Mesenchymal stem cell (in vitro differentiated cells and primary cell): ENCODE data around the gene CBX3.

Experiments used
- DNase-seq: peaks from one replicate; pipeline ENCODE4 v3.0.0-alpha.2; 2013
- H2AFZ ChIP-seq: one replicate; pipeline ENCODE4 v1.6.1; 2013; ENCODE audit warnings: low read depth, mild to moderate bottlenecking, control low read depth, inconsistent platforms, low read length, moderate library complexity
- H2AK5ac ChIP-seq: 2 replicates; pipeline ENCODE4 v1.6.1; 2013; ENCODE audit warnings: low read length, moderate library complexity, mild to moderate bottlenecking, inconsistent platforms; ENCODE audit not compliant: severe bottlenecking
- H2BK120ac ChIP-seq: one replicate; pipeline ENCODE4 v1.6.1; 2013; ENCODE audit warnings: low read depth, mild to moderate bottlenecking, inconsistent platforms, low read length, moderate library complexity
- H2BK12ac ChIP-seq, 2 experiments: one replicate each; pipeline ENCODE4 v1.6.1; 2013; ENCODE audit warnings: inconsistent platforms in 2 of 2, low read length in 2 of 2, mild to moderate bottlenecking in 2 of 2, moderate library complexity in 2 of 2, control low read depth in 1 of 2
- H2BK15ac ChIP-seq: one replicate; pipeline ENCODE4 v1.6.1; 2013; ENCODE audit warnings: mild to moderate bottlenecking, low read depth, inconsistent platforms; ENCODE audit not compliant: poor library complexity, severe bottlenecking
- H2BK5ac ChIP-seq: 2 replicates; pipeline ENCODE4 v1.6.1; 2013; ENCODE audit warnings: low read depth, mild to moderate bottlenecking, low read length, control low read depth, inconsistent platforms; ENCODE audit not compliant: poor library complexity, severe bottlenecking
- H3K14ac ChIP-seq, 2 experiments: one replicate each; pipeline ENCODE4 v1.6.1; 2013; ENCODE audit warnings: inconsistent platforms in 2 of 2, low read length in 2 of 2, control low read depth in 1 of 2, mild to moderate bottlenecking in 1 of 2, moderate library complexity in 1 of 2
- H3K18ac ChIP-seq, 2 experiments: one replicate each; pipeline ENCODE4 v1.6.1; 2013; ENCODE audit warnings: inconsistent platforms in 2 of 2, low read length in 2 of 2, control low read depth in 1 of 2, low read depth in 1 of 2, mild to moderate bottlenecking in 1 of 2
- H3K23ac ChIP-seq, 2 experiments: one replicate each; pipeline ENCODE4 v1.6.1; 2013; ENCODE audit warnings: inconsistent platforms in 2 of 2, low read length in 2 of 2, mild to moderate bottlenecking in 2 of 2, moderate library complexity in 2 of 2, control low read depth in 1 of 2
- H3K27ac ChIP-seq: 2 replicates; pipeline ENCODE4 v1.5.1; 2013; ENCODE audit warnings: mild to moderate bottlenecking, moderate library complexity, low read length, control low read depth, inconsistent platforms; ENCODE audit not compliant: poor library complexity, severe bottlenecking
- H3K27me3 ChIP-seq, 2 experiments: 2 replicates each; pipeline versions ENCODE4 v1.6.1 to v1.7.0; 2013; ENCODE audit warnings: low read length in 2 of 2, mild to moderate bottlenecking in 2 of 2, moderate library complexity in 2 of 2, control low read depth in 1 of 2, inconsistent platforms in 1 of 2; ENCODE audit not compliant: control insufficient read depth in 1 of 2, insufficient read depth in 1 of 2
- H3K36me3 ChIP-seq, 2 experiments: 2 replicates each; pipeline versions ENCODE4 v1.6.1 to v1.7.0; 2013; ENCODE audit warnings: low read length in 2 of 2, control low read depth in 1 of 2, inconsistent platforms in 1 of 2, low read depth in 1 of 2, mild to moderate bottlenecking in 1 of 2; ENCODE audit not compliant: insufficient read depth in 2 of 2, control insufficient read depth in 1 of 2
- H3K4ac ChIP-seq, 2 experiments: one replicate each; pipeline ENCODE4 v1.6.1; 2013; ENCODE audit warnings: inconsistent platforms in 2 of 2, low read length in 2 of 2, mild to moderate bottlenecking in 2 of 2, moderate library complexity in 2 of 2, control low read depth in 1 of 2, low read depth in 1 of 2
- H3K4me1 ChIP-seq: 2 replicates; pipeline ENCODE4 v1.6.1; 2013; ENCODE audit warnings: low read depth, low read length, control low read depth; ENCODE audit not compliant: control insufficient read depth, insufficient read depth
- H3K4me2 ChIP-seq: 2 replicates; pipeline ENCODE4 v1.6.1; 2013; ENCODE audit warnings: low read length, mild to moderate bottlenecking, inconsistent platforms; ENCODE audit not compliant: poor library complexity, severe bottlenecking
- H3K4me3 ChIP-seq, 2 experiments: 2 replicates each; pipeline versions ENCODE4 v1.5.1 to v1.7.0; 2013; ENCODE audit warnings: low read length in 2 of 2, mild to moderate bottlenecking in 2 of 2, control low read depth in 1 of 2, low read depth in 1 of 2; ENCODE audit not compliant: insufficient read depth in 1 of 2
- H3K79me1 ChIP-seq: replicated peaks from 2 replicates; pipeline ENCODE4 v1.6.1; 2013; ENCODE audit warnings: mild to moderate bottlenecking, control low read depth, low read length, inconsistent platforms; ENCODE audit not compliant: poor library complexity, severe bottlenecking
- H3K9ac ChIP-seq: 2 replicates; pipeline ENCODE4 v1.7.0; 2013; ENCODE audit warnings: mild to moderate bottlenecking, low read length, moderate library complexity
- H3K9me3 ChIP-seq: 2 replicates; pipeline ENCODE4 v1.7.0; 2013; ENCODE audit warnings: mild to moderate bottlenecking, low read length; ENCODE audit not compliant: control insufficient read depth
- H4K8ac ChIP-seq: one replicate; pipeline ENCODE4 v1.6.1; 2013; ENCODE audit warnings: inconsistent platforms, mild to moderate bottlenecking, low read length, moderate library complexity
- H4K91ac ChIP-seq: one replicate; pipeline ENCODE4 v1.6.1; 2013; ENCODE audit warnings: mild to moderate bottlenecking, low read length, inconsistent platforms
- WGBS: methylation state at CpG from one replicate; pipeline ENCODE4 v1.1.7; 2013; ENCODE audit warnings: mixed read lengths; 5-methylcytosine and 5-hydroxymethylcytosine counted together

The CBX3 gene

DNA sequence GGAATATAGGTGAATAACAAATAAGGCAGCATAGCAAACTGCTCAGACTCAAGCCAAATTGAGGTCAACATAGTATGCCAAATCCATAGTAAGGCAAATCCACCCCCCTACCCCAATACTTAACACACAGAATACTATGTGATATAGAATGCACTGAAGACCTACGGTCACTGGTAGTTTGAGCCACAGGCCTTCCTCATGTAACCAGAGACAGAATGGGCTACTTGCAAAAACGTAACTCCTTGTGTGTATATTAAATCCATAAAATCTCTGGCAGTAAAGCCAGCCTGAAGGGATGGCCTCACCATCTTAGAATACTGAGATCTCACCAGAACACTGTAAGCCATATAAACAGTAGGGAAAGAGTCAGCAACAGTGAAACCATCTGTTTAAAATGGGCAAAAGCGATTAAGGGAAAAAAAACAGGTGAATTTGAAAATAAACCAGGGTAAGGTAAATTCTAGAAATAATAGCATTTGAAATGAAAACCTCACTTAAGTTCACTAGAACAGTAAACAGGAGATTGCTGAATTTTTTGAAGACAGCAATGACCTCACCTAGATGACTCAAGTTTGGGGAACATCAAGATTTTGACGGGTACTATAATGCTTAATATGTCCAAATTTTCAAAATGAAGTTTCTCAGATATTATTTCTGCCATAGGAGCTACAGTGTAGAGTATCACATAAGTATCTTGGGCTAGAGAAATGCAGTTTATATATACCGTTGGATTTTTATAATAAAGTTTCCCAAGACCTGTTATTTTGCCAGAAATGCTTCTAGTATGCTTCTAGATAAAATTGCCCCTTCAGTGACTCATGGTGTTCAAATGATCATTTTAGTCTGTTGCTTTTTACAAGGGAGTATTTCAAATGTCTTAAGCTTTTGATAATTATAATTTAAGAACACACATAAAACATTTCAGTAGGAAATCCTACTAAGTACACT lies 14.9 kb upstream of the CBX3 start:
- H3K4me2 ChIP-seq = no peak overlapping the region
- DNase-seq = no peak
- no peak overlapping the region for H2BK12ac ChIP-seq
- H3K4me3 ChIP-seq = no peak overlapping the region
- H4K91ac ChIP-seq = no peak overlapping the region
- peaks cover 7 to 63% of the 10 kb centered on the region in 2 experiments for H3K36me3 ChIP-seq
- no peaks in the 10 kb centered on the region for H3K9me3 ChIP-seq
- H2AFZ ChIP-seq = no peak overlapping the region
- H2AK5ac ChIP-seq = no peak overlapping the region
- peak overlapping the region; percentile 17 for H3K9ac ChIP-seq
- H3K4ac ChIP-seq = no peak overlapping the region
- no peak overlapping the region for H4K8ac ChIP-seq
- no peak overlapping the region for H3K18ac ChIP-seq
- H2BK5ac ChIP-seq = no peak overlapping the region
- no peak overlapping the region for H3K23ac ChIP-seq
- peak overlapping the region; percentile 51 for H3K27ac ChIP-seq
- H3K4me1 ChIP-seq = peaks cover 6% of the 10 kb centered on the region
- no peak overlapping the region for H3K14ac ChIP-seq
- 100% methylated on average over 2 of the region's 5 CpGs for WGBS
- H3K27me3 ChIP-seq = no peaks in the 10 kb centered on the region
- H2BK120ac ChIP-seq = no peak overlapping the region
- H2BK15ac ChIP-seq = no peak overlapping the region
- peaks cover 1% of the 10 kb centered on the region for H3K79me1 ChIP-seq

DNA sequence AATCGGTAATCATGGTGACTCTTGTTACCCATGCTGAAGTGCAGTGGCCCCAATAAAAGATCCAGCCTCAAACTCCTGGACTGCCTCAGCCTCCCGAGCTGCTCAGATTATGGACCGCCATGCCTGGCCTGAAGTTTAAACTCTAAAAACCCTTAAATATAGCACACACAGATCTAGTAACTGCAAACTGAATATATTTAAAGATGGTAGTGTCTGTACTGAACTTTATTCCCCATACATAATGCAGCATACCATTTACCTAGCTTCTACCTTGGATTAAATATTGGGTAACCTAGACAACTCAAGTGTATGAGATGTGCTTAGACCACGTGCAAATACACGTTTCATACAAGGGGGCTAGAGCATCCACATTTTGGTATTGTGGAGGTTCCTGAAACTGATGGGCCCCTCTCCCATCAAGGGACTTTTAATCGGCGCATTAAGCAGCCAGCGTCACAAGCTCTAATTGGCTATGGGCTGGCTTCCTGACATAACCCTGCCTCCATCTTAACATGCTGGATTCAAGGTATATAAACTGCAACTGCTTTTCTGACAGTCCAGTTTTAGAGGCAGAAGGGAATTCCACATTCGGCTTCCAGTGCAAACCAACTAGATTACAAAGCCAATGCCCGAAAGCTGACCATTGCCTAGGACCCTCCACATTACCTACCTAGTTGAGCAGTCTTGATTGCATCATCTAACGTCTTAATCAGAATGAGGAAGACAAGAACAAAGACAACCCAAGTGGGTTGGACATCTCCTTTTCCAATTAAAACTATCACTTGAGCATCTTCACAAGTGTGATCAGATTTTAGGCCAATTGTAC lies 14.0 kb upstream of the CBX3 start:
- Histone ChIP-seq H4K8ac (no peak overlapping the region), H3K9me3 (no peaks in the 10 kb centered on the region), H2BK12ac (no peak overlapping the region), H2BK120ac (no peak overlapping the region), H3K27me3 (no peaks in the 10 kb centered on the region), H2AK5ac (no peak overlapping the region), H3K4ac (no peak overlapping the region), H3K4me1 (peaks cover 3% of the 10 kb centered on the region), H2AFZ (no peak overlapping the region), H3K4me3 (no peak overlapping the region), H4K91ac (no peak overlapping the region), H3K4me2 (no peak overlapping the region), H3K23ac (no peak overlapping the region), H2BK5ac (no peak overlapping the region), H2BK15ac (no peak overlapping the region), H3K9ac (peak overlapping the region; percentile 17), H3K36me3 (peaks cover 7 to 72% of the 10 kb centered on the region in 2 experiments), H3K79me1 (peaks cover 1% of the 10 kb centered on the region), H3K27ac (peak overlapping the region; percentile 37), H3K18ac (no peak overlapping the region), H3K14ac (no peak overlapping the region)
- DNase-seq = no peak
- WGBS = 94% methylated on average over 9 of the region's 11 CpGs

DNA sequence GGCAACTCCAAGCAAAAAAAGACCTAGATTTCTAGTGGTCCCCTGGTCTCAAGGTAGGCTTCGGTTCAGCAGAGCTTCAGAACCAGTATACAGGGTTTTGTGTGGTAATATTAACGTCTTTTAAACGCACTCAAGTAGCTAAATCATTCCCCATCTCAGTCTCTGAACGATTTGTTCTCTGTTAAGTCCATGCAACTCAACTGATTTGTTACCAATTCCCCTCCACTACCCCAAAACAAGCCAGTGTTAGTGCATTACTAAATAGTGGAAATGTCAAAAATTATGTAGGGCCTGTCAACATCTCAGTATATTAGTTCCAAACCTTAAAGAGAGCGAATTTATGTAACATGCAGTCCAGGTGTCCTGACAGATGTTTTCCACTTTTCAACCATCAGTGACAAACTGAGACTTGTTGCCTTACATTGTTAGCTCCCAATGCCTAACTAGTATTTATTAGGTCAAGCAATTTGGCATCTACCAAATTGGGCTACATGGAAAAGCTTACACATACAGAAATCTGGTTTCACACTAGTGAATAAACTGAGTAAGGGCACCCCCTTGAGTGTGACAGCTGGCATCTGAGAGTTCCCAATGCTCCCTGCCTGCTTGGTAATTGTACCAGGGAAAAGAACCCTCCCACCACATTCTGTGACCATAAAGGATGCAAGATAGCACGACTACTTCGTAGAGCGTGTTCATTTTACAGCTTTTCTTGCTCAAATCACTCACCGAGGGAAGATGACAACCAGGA lies 13.2 kb upstream of the CBX3 start:
- Histone ChIP-seq H3K4ac (no peak overlapping the region), H3K79me1 (peaks cover 1% of the 10 kb centered on the region), H3K18ac (no peak overlapping the region), H2AK5ac (no peak overlapping the region), H4K8ac (no peak overlapping the region), H2BK15ac (no peak overlapping the region), H3K4me3 (no peak overlapping the region), H3K4me2 (no peak overlapping the region), H3K27ac (no peak overlapping the region), H2BK120ac (no peak overlapping the region), H3K14ac (no peak overlapping the region), H2BK5ac (no peak overlapping the region), H3K27me3 (no peaks in the 10 kb centered on the region), H4K91ac (no peak overlapping the region), H3K9ac (peak overlapping the region; percentile 6), H3K36me3 (peaks cover 7 to 80% of the 10 kb centered on the region in 2 experiments), H2BK12ac (no peak overlapping the region), H3K23ac (no peak overlapping the region), H3K4me1 (peaks cover under 1% of the 10 kb centered on the region), H2AFZ (no peak overlapping the region), H3K9me3 (no peaks in the 10 kb centered on the region)
- 93% methylated on average over 5 of the region's 9 CpGs for WGBS
- no peak for DNase-seq
